NCI-H187 treated with DMSO at 0.1 percent for 48 hours (cell line): ENCODE measurements around the gene GALNT18.

Source experiments
- DNase-seq: peaks from one replicate; lab custom pipeline; 2025; lab: John Stamatoyannopoulos, UW

The GALNT18 gene

DNA sequence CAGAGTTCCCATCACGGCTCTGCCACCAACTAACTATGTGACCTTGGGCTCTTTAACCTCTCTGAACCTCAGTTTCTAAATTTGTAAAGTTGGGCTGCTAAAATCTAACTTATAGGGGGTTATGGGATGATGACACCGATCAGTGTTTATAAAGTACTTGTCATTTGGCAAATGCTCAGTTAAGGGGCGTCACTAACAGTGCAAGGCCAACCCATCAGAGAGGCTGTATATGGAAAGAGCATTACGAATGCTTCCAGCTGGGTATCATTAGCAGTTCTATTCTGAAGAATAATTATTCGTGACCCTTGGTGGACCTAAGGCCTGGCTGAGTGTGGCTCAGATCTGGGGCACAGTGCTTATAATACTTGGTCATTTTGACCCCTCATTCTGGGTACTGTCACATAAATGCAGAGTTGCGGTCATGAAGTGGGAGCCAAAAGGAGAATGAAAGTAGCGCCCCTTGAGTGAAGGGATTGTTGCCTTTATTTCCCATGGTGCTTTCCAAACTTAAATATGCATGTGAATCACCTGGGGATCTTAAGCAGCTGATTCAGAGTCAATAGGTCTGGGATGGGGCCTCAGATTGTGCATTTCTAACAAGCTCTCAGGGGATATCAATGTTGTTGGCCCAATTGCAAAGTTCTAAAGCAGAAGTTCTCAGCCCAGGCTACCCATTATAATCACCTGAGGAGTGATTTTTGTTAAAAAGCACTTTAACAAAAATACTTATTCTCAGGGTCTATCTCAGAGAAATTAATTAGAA is 384.6 kb downstream of the GALNT18 start:
- DNase-seq, result no peak

DNA sequence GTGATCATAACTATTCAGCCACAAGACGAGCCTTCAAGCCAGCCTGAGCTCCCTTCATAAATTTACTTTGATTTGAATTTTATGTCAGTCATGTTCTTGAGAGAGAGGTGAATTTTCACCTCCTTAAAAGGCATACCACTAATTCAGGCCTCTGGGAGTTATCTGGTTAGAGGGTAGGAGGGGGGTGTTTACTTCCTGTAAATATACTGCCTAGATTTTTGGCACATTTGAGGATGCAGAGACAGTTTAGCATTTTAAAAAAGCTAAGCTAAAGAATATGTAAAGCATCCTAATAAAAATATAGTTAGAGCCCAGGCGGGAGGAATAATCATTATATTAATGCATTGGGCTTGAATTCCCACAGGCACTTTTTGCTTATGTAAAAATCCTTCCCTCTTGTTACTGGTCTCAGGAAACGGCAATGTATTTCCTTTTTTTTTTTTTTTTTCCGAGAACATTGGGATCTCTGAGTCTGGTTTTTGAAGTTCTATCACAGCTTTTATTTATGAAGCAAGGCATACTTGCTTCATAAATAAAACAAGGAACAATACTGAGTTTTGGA is 385.2 kb downstream of the GALNT18 start:
- no peak for DNase-seq

DNA sequence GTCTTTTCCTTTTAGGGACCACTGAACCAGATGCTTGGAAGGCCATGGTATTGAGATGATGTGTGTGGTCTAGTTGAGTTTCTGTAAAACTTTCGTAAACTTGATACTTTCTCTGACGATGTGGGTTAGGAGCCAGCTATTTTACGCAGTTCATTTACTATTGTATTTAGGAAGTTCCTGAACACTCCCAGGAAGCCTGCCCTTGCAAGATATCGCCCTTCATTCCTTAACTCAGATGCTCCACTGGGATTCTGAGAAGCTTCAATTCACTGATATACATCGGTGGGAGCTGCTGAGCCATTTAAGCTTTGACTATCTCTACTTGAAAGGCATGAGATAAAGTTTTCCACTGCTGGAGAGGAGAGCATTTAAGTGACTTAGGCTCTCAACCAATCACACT is 390.0 kb downstream of the GALNT18 start:
- no peak for DNase-seq

DNA sequence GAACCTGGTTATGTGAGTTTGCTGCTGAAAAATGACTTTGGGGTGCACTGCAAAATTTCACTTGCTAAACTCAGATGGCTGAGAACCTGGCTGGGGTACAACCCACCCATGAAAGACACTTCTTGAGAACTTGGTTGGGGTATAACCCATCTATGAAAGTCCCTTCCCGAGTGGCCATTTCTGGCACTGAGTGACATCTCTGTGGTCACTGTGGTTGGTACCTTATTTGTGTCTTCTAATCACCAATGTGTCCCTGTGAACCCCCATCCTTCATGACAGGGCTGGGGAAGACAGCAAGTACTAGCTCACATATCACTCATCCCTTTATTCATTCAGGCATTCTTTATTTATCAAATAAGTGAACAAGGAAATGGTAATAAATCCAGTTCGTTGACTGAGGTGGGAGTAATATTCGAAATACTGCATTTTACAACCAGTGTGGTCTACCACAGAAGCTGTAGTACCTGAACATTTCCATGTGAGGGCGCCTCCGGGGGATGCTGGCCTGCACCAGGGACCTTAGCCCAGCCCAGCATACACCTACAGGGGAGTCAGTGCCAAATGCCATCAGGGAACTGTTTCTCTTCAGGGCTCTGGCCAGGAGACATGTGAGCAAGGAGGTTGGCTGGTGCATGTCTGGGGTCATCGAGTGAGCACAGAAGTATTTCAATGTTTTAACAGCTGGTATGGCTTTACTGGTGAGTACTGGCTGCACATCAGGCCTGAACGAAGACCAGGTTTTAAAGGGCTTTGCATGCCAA is 390.8 kb downstream of the GALNT18 start:
- DNase-seq, result no peak

DNA sequence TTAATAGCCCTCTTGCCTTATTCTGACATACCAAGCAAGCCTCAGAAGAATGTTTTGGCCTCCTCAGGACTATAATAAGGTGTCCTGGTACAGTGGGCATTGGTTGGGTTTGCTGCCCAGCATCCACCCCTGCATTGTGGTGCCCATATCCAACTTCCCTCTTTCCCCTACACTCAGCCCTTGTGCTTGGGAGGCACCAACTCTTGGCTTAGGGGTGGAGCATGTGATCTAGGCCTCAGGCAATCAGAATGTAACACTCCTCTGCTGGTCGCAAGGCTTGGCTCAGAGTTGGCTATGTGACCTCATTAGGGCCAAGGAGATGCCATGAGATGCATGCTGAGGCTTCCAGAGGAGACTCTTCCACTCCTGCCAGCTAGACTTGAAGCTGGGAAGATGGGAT is 391.7 kb downstream of the GALNT18 start:
- DNase-seq, result no peak

DNA sequence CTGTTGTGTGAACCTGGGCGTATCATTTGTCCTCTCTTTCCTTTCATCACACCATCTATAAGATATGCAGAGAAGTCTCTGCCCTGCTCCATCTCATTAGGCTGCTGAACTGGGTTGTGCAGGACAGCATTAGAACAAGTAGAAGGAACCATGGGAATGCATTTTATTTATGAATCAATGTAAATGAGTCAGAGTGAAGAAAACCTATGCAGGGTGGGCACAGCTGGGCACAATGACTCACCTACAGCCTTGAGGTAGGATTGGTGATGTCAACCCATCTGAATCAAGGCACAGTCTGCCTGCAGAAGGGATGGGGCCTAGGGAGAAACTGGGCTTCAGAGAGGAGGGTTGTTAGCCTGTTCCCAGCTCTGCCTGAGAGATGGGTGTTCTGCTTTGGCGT is 392.2 kb downstream of the GALNT18 start:
- DNase-seq, result no peak

DNA sequence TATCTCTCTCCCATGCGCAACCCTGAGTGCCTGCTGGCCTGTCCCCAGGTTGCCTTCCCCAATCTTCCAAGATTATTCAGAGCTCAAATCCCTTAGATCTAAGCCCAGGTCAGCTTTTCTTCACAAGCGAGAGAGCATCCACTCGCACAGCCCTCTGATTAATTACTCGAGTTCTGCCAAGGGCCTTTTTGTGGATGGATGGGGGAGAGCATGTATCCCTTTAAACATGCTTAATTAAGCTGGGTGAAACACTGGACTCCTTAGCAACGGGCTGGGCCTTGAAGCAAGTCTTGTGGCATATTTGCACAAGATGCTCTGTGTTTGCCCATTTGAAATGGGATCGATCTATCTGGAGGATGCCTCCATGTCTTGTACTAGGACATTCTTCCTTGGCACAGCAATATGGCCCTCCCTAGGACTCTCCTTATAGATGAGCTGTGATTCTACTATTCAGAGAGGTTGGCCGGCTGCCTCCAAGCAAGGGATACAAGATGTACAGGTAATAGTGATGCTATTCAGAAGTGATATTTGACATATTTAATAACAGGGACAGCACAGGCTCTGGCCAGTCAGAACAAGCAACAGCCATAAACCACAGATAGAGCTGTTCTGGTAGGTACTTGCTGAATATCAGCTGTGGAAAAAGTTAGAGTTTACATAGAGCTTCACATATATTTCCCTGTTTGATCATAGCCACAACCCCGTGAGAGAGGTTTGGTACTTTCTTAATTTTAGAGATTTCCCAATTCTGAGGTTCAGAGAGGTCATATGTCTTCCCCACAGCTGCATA is 394.3 kb downstream of the GALNT18 start:
- no peak for DNase-seq
